ENCODE measurements around the gene PARG. TPM values are rescaled to one million over a fixed set of nuclear protein-coding genes. Genes with fewer than 3 reads are reported as not detected.
"Not testable (repeated sequence)": the region's sequence is repeated elsewhere in the genome, so short reads cannot be mapped to it uniquely, and the experiment has no call there.

Gene PARG
- total RNA-seq, 1 experiment from 2014 or later = 57.1 TPM

DNA sequence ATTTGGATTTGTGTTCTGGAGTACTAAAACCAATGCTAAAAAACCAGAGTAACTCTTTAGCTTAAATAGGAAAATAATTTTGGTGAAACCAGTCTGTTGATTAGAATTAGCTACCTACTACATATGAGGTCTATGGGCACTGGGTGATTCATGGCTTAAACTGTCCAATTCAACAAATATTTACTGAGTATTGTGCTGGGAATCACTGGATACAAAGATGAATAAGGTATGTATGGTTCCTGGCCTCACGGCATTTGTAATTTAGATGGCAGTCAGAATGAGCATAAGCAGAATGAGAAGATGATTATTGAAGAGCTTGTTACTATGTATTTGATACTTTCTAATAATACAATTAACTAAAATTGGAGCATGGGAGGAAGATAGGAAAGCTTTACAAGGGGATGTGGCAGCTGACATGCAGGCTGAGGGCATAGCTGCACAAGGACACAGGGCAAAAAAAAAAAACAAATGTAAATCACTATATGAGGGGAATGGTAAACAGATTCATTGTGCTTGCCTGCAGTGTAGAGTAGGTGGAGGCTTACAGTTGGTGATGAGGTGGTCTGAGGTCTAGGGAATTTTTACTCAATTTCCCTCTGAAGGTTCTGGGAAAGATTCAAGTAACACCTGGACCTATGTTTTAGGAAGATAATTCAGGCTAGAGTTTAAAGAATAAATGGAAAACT lies 83.0 kb downstream of the PARG start:
- H3K27ac Mint-ChIP-seq; H3K27me3 Mint-ChIP-seq (ENCODE audit: low read depth); H3K4me3 Mint-ChIP-seq; DNase-seq (ENCODE audit: low spot score); H3K36me3 Mint-ChIP-seq; H3K4me1 Mint-ChIP-seq; H3K9me3 Mint-ChIP-seq; CTCF ChIA-PET; POLR2A ChIA-PET: not testable (repeated sequence)
- ATAC-seq = peak; percentile 61

- H3K27me3 Mint-ChIP-seq (ENCODE audit: low read depth); DNase-seq (ENCODE audit: low spot score); H3K36me3 Mint-ChIP-seq; POLR2A ChIA-PET; H3K4me3 Mint-ChIP-seq; H3K4me1 Mint-ChIP-seq; CTCF ChIA-PET; H3K27ac Mint-ChIP-seq; H3K9me3 Mint-ChIP-seq; ATAC-seq: not testable (repeated sequence)
These were observed 92.3 kb downstream of the PARG start for GRCh38 chr10:49849520-49849919.

DNA sequence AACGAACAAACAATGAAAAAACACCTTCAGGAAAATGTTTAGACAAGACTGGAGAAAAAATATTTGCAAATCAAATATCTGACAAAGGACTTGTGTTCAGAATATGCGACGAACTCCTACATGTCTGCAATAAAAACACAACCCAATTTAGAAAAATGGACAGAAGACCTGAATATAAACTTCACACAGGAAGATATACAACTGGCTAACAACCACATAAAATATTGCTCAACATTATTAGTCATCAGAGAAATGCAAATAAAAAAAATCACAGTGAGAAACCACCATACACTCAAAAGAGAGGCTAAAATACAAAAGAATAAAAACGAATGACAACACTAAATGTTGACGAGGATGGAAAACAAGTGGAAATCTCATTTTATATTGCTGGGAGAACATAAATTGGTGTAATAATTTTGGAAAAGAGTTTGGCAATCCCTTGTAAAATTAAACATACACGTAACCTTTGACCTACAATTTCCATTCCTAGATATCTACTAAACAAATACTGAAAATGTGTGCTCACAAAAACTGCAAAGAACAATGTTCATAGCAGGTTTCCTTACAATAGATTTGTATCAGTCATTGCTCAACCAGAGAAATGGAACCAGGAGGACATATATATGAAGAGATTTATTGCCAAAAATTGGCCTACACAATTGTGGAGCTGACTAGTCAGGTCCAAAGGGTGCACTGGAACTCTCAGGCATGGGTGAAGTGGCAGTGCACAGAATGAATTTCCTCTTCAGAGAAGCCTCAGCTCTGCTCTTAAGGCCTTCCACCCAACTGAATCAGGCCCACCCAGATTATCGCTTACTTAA lies 96.8 kb downstream of the PARG start:
- no peaks in the 10 kb centered on the region for H3K27me3 Mint-ChIP-seq (ENCODE audit: low read depth)
- no peaks in the 10 kb centered on the region for H3K9me3 Mint-ChIP-seq
- DNase-seq (ENCODE audit: low spot score) = no peak
- peaks cover 6% of the 10 kb centered on the region for H3K4me1 Mint-ChIP-seq
- POLR2A ChIA-PET = no interaction called here
- no peak for ATAC-seq
- H3K4me3 Mint-ChIP-seq = no peak overlapping the region
- peaks cover 34% of the 10 kb centered on the region for H3K36me3 Mint-ChIP-seq
- peak overlapping the region; percentile 63; the same call in 1 of the 2 replicates for H3K27ac Mint-ChIP-seq
- TF ChIP-seq PRRX2 (CRISPR knock-in tag; IDR thresholded peaks at IDR 0.05) = no peak
- TF ChIP-seq GABPB1 (CRISPR knock-in tag; IDR thresholded peaks at IDR 0.05) = no peak
- no peak for TF ChIP-seq SP1 (CRISPR knock-in tag; conservative IDR thresholded peaks at IDR 0.05)
- TF ChIP-seq, protein P1, sequence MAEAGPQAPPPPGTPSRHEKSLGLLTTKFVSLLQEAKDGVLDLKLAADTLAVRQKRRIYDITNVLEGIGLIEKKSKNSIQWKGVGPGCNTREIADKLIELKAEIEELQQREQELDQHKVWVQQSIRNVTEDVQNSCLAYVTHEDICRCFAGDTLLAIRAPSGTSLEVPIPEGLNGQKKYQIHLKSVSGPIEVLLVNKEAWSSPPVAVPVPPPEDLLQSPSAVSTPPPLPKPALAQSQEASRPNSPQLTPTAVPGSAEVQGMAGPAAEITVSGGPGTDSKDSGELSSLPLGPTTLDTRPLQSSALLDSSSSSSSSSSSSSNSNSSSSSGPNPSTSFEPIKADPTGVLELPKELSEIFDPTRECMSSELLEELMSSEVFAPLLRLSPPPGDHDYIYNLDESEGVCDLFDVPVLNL (CRISPR knock-in tag; IDR thresholded peaks at IDR 0.05; ENCODE audit: borderline replicate concordance, low read depth) = no peak
- TF ChIP-seq USF2 (CRISPR knock-in tag; IDR thresholded peaks at IDR 0.05) = no peak
- TF ChIP-seq GRHL2 (CRISPR knock-in tag; IDR thresholded peaks at IDR 0.05; ENCODE audit: insufficient replicate concordance, severe bottlenecking) = no peak
- TF ChIP-seq HMGA2 (CRISPR knock-in tag; IDR thresholded peaks at IDR 0.05) = no peak
- TF ChIP-seq, protein P2, sequence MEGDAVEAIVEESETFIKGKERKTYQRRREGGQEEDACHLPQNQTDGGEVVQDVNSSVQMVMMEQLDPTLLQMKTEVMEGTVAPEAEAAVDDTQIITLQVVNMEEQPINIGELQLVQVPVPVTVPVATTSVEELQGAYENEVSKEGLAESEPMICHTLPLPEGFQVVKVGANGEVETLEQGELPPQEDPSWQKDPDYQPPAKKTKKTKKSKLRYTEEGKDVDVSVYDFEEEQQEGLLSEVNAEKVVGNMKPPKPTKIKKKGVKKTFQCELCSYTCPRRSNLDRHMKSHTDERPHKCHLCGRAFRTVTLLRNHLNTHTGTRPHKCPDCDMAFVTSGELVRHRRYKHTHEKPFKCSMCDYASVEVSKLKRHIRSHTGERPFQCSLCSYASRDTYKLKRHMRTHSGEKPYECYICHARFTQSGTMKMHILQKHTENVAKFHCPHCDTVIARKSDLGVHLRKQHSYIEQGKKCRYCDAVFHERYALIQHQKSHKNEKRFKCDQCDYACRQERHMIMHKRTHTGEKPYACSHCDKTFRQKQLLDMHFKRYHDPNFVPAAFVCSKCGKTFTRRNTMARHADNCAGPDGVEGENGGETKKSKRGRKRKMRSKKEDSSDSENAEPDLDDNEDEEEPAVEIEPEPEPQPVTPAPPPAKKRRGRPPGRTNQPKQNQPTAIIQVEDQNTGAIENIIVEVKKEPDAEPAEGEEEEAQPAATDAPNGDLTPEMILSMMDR (IDR thresholded peaks at IDR 0.05) = no peak
- no peak for TF ChIP-seq ARID4B (CRISPR knock-in tag; IDR thresholded peaks at IDR 0.05; ENCODE audit: borderline replicate concordance)
- CTCF ChIA-PET = no interaction called here

DNA sequence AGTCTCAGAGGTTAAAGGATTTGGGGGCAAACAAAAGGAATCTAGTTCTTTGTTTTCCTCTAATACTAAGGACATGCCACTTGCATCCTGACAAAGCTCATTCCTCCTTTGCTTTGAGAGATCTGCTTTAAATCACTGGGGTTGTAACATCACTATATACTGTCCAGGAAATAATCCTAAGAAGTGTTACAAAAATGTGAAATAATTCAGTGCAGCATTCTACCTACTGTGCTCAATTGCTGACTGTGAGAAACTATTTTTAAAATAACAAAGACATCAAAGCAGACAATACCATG lies 99.5 kb downstream of the PARG start:
- H3K9me3 Mint-ChIP-seq; H3K4me1 Mint-ChIP-seq; H3K4me3 Mint-ChIP-seq; ATAC-seq; H3K27me3 Mint-ChIP-seq (ENCODE audit: low read depth); POLR2A ChIA-PET; DNase-seq (ENCODE audit: low spot score): not testable (repeated sequence)
- Mint-ChIP-seq H3K36me3 (peaks cover 47% of the 10 kb centered on the region), H3K27ac (peak overlapping the region; percentile 66; the same call in 1 of the 2 replicates)
- CTCF ChIA-PET = interaction anchor here (1.5 kb wide), 1 partner anchor 249 kb away, joined by 5 read pairs; no protein-coding TSS in a partner anchor
